K562 (cell line): Measurements from ENCODE around the gene ADNP. TPM values are rescaled to one million over a fixed set of nuclear protein-coding genes. Genes with fewer than 3 reads are reported as not detected.
A peak's percentile ranks its signal among the peaks of the same experiment; 100 is the strongest.

ENCODE experiments used
- CLOCK ChIP-seq: fragments of 250-450 bp; sonication (Bioruptor Pico); IDR thresholded peaks from 2 replicates; pipeline ENCODE4 v1.4.0; 2020; ENCODE audit warnings: mild to moderate bottlenecking, moderate library complexity, borderline replicate concordance
- DEAF1 ChIP-seq: fragments of 450-650 bp; formaldehyde crosslinking; IDR thresholded peaks from 2 replicates; pipeline ENCODE4 v1.4.0; 2020; ENCODE audit warnings: mild to moderate bottlenecking, moderate library complexity
- HBP1 ChIP-seq: fragments of 450-650 bp; formaldehyde crosslinking; IDR thresholded peaks from 2 replicates; pipeline ENCODE4 v1.4.0; 2022; ENCODE audit warnings: missing genetic modification characterization
- HOMEZ ChIP-seq: fragments of 250-450 bp; sonication (Bioruptor Pico); IDR thresholded peaks from 2 replicates; pipeline ENCODE4 v1.4.0; 2020; ENCODE audit warnings: mild to moderate bottlenecking, moderate library complexity
- SAP30 ChIP-seq: fragments of 200-600 bp; sonication (generic); IDR thresholded peaks from 2 replicates; pipeline ENCODE4 v1.6.1; 2012; ENCODE audit warnings: borderline replicate concordance, low read depth, mild to moderate bottlenecking, moderate library complexity, low read length, control low read depth, inconsistent platforms; ENCODE audit not compliant: insufficient read depth, poor library complexity, severe bottlenecking
- TCF3 ChIP-seq: sonication (generic); formaldehyde crosslinking; IDR thresholded peaks from 2 replicates; pipeline ENCODE4 v1.4.0; 2020; ENCODE audit warnings: mild to moderate bottlenecking, missing genetic modification reagents
- TEAD2 ChIP-seq: fragments of 450-650 bp; IDR thresholded peaks from 2 replicates; pipeline ENCODE4 v1.6.1; 2016; ENCODE audit warnings: missing genetic modification characterization, control low read depth, missing compliant biosample characterization
- THAP12 ChIP-seq: fragments of 250-450 bp; sonication (Bioruptor Pico); IDR thresholded peaks from 2 replicates; pipeline ENCODE4 v1.9.0; 2021; ENCODE audit warnings: mild to moderate bottlenecking, inconsistent platforms
- USF1 ChIP-seq: sonication (generic); formaldehyde crosslinking; IDR thresholded peaks from 2 replicates; pipeline ENCODE4 v1.9.0; 2022; ENCODE audit warnings: mild to moderate bottlenecking, missing genetic modification reagents
- ZNF133 ChIP-seq: fragments of 250-450 bp; sonication (Bioruptor Pico); IDR thresholded peaks from 2 replicates; pipeline ENCODE4 v1.4.0; 2020; ENCODE audit warnings: mild to moderate bottlenecking
- ZNF280A ChIP-seq: fragments of 450-650 bp; IDR thresholded peaks from 2 replicates; pipeline ENCODE4 v1.6.1; 2018; ENCODE audit warnings: mild to moderate bottlenecking, low read depth; ENCODE audit not compliant: partially characterized antibody
- ZNF76 ChIP-seq: fragments of 250-450 bp; sonication (Bioruptor Pico); IDR thresholded peaks from 2 replicates; pipeline ENCODE4 v1.4.0; 2020; ENCODE audit warnings: mild to moderate bottlenecking, moderate library complexity, borderline replicate concordance
- polyA plus RNA-seq, 8 experiments: library from polyadenylated mRNA; depleted of rRNA in 4 of 8; stranded (reverse) in 5 of 8; unstranded in 3 of 8; fragments of >200 nt; fragmentation: Nextera tagmentation in 2 of 8; fragmentation: Illumina TruSeq in 1 of 8; extraction: Ambion mirVana in 2 of 8; extraction: Trizol in 1 of 8; gene quantifications; 2 replicates each; pipeline versions ENCODE4 v1.2.1 to v1.2.3, GENCODE V29; 2011 to 2014; ENCODE audit warnings: inconsistent platforms in 1 of 8, missing spikeins in 1 of 8
- total RNA-seq, 7 experiments: library from RNA; depleted of rRNA in 6 of 7; stranded (reverse); fragments of >200 nt in 6 of 7; fragmentation: Illumina TruSeq in 2 of 7; extraction: Trizol in 2 of 7; gene quantifications; 2 replicates each; pipeline versions ENCODE4 v1.2.1 to v1.2.3, GENCODE V29; 2011 to 2021; ENCODE audit warnings: low replicate concordance in 1 of 7

Gene ADNP
- total and polyA plus RNA-seq, 9 of the 15 experiments (the other 6 are each of a cell fraction or from before 2014, with no cell fraction given), result 17.8 to 59.9 (median 25.3) TPM

- 0 out of 2 replicates have a peak, but pooled peaks have one; percentile 16 for TF ChIP-seq HOMEZ (CRISPR knock-in tag)
- TF ChIP-seq ZNF76 (CRISPR knock-in tag), result 0 out of 2 replicates have a peak, but pooled peaks have one; percentile 44
- TF ChIP-seq THAP12 (CRISPR knock-in tag), result peak; percentile 81; the same call in 1 of the 2 replicates
- peak; percentile 94 for TF ChIP-seq USF1 (CRISPR knock-in tag)
- TF ChIP-seq DEAF1 (CRISPR knock-in tag), result 0 out of 2 replicates have a peak, but pooled peaks have one; percentile 13
- TF ChIP-seq ZNF280A, result no peak
- TF ChIP-seq SAP30, result no peak
- TF ChIP-seq ZNF133 (CRISPR knock-in tag), result 0 out of 2 replicates have a peak, but pooled peaks have one; percentile 22
- no peak for TF ChIP-seq CLOCK (CRISPR knock-in tag)
- TF ChIP-seq HBP1 (CRISPR knock-in tag), result no peak; the same call in 1 of the 2 replicates
- TF ChIP-seq TCF3 (CRISPR knock-in tag), result peak; percentile 61
- TF ChIP-seq TEAD2 (tag), result no peak
These were observed at the start of gene ADNP (continued) for GRCh38 chr20:50931306-50932015.
